ENCODE data around the gene PGM1.
"Not testable (repeated sequence)": the region's sequence is repeated elsewhere in the genome, so short reads cannot be mapped to it uniquely, and the experiment has no call there.

GRCh38 chr1:63572686-63573085, 20.5 kb upstream of the PGM1 start:
- TF ChIP-seq POLR2A (IDR thresholded peaks at IDR 0.05); CTCF (IDR thresholded peaks at IDR 0.05 in 8 of 11, conservative IDR thresholded peaks at IDR 0.05 in 3 of 11): not testable (repeated sequence)

Data from spleen (tissue), 7 donors.